ENCODE results near the gene PRLHR. TPM values are rescaled to one million over a fixed set of nuclear protein-coding genes. Genes with fewer than 3 reads are reported as not detected.

PRLHR gene
- total and polyA plus RNA-seq, 10 of the 15 experiments (the other 5 are each of a cell fraction or from before 2014, with no cell fraction given), result not detected

- TF ChIP-seq, protein P1, sequence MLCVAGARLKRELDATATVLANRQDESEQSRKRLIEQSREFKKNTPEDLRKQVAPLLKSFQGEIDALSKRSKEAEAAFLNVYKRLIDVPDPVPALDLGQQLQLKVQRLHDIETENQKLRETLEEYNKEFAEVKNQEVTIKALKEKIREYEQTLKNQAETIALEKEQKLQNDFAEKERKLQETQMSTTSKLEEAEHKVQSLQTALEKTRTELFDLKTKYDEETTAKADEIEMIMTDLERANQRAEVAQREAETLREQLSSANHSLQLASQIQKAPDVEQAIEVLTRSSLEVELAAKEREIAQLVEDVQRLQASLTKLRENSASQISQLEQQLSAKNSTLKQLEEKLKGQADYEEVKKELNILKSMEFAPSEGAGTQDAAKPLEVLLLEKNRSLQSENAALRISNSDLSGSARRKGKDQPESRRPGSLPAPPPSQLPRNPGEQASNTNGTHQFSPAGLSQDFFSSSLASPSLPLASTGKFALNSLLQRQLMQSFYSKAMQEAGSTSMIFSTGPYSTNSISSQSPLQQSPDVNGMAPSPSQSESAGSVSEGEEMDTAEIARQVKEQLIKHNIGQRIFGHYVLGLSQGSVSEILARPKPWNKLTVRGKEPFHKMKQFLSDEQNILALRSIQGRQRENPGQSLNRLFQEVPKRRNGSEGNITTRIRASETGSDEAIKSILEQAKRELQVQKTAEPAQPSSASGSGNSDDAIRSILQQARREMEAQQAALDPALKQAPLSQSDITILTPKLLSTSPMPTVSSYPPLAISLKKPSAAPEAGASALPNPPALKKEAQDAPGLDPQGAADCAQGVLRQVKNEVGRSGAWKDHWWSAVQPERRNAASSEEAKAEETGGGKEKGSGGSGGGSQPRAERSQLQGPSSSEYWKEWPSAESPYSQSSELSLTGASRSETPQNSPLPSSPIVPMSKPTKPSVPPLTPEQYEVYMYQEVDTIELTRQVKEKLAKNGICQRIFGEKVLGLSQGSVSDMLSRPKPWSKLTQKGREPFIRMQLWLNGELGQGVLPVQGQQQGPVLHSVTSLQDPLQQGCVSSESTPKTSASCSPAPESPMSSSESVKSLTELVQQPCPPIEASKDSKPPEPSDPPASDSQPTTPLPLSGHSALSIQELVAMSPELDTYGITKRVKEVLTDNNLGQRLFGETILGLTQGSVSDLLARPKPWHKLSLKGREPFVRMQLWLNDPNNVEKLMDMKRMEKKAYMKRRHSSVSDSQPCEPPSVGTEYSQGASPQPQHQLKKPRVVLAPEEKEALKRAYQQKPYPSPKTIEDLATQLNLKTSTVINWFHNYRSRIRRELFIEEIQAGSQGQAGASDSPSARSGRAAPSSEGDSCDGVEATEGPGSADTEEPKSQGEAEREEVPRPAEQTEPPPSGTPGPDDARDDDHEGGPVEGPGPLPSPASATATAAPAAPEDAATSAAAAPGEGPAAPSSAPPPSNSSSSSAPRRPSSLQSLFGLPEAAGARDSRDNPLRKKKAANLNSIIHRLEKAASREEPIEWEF (IDR thresholded peaks at IDR 0.05; ENCODE audit: insufficient replicate concordance, low read depth, low read length), result no peak
- TF ChIP-seq, protein P2, sequence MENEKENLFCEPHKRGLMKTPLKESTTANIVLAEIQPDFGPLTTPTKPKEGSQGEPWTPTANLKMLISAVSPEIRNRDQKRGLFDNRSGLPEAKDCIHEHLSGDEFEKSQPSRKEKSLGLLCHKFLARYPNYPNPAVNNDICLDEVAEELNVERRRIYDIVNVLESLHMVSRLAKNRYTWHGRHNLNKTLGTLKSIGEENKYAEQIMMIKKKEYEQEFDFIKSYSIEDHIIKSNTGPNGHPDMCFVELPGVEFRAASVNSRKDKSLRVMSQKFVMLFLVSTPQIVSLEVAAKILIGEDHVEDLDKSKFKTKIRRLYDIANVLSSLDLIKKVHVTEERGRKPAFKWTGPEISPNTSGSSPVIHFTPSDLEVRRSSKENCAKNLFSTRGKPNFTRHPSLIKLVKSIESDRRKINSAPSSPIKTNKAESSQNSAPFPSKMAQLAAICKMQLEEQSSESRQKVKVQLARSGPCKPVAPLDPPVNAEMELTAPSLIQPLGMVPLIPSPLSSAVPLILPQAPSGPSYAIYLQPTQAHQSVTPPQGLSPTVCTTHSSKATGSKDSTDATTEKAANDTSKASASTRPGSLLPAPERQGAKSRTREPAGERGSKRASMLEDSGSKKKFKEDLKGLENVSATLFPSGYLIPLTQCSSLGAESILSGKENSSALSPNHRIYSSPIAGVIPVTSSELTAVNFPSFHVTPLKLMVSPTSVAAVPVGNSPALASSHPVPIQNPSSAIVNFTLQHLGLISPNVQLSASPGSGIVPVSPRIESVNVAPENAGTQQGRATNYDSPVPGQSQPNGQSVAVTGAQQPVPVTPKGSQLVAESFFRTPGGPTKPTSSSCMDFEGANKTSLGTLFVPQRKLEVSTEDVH (IDR thresholded peaks at IDR 0.05; ENCODE audit: low read depth, partially characterized antibody), result no peak
- TF ChIP-seq KAT2A (conservative IDR thresholded peaks at IDR 0.05; ENCODE audit: control insufficient read depth, low read depth, low read length) (no peak), JUNB (IDR thresholded peaks at IDR 0.05) (no peak), ZZZ3 (IDR thresholded peaks at IDR 0.05; ENCODE audit: control insufficient read depth, insufficient read length, low read depth) (no peak), ESRRA (IDR thresholded peaks at IDR 0.05; ENCODE audit: low read length) (no peak), SP1 (IDR thresholded peaks at IDR 0.05; ENCODE audit: low read depth, low read length) (no peak)
Observed at GRCh38 chr10:118592675-118593330, 2.6 kb downstream of the PRLHR start (continued).
